GM12878 (cell line): ENCODE measurements around the gene ABCC2. TPM values are rescaled to one million over a fixed set of nuclear protein-coding genes. Genes with fewer than 3 reads are reported as not detected.

ENCODE experiments used
- ATAC-seq: fragments of 200-7000 bp; cut with Tn5 transposase; 3 replicates; pipeline ENCODE4 v1.9.1; 2020; ENCODE audit warnings: mild to moderate bottlenecking, moderate library complexity
- BruUV-seq: library from RNA; stranded (reverse); fragments of 400-500 nt; replicated peaks from 2 replicates; lab custom pipeline; 2021; lab: Mats Ljungman, UMichigan
- CTCF ChIA-PET: fragments of 300-600 bp; sonication (Branson Sonifier 250); formaldehyde crosslinking; extraction: SDS; loops from one replicate; lab custom pipeline; 2021; ENCODE audit warnings: inconsistent platforms; lab: Yijun Ruan, JAX
- POLR2A ChIA-PET: fragments of 350-600 bp; formaldehyde crosslinking; extraction: SDS; loops from one replicate; lab custom pipeline; 2021; ENCODE audit warnings: inconsistent platforms; lab: Charles Lee
- RAD21 ChIA-PET: fragments of 300-600 bp; sonication (Branson Sonifier 250); formaldehyde crosslinking; loops from one replicate; lab custom pipeline; 2023; ENCODE audit warnings: antibody characterized with exemption; ENCODE audit not compliant: unreplicated experiment; lab: Charles Lee
- SMC1A ChIA-PET: fragments of 300-600 bp; sonication (Branson Sonifier 250); formaldehyde crosslinking; loops from one replicate; lab custom pipeline; 2023; ENCODE audit not compliant: unreplicated experiment, uncharacterized antibody; lab: Charles Lee
- DNase-seq: peaks from one replicate; pipeline ENCODE4 v3.0.0-alpha.2; 2011; ENCODE audit warnings: low read depth, low spot score
- FAIRE-seq: peaks from 3 replicates; lab custom pipeline; 2011; peaks lifted over from hg19 to GRCh38; lab: Jason Lieb, UNC
- H2AFZ ChIP-seq: 2 replicates; pipeline ENCODE4 v1.6.0; 2011; ENCODE audit warnings: low read depth, low read length, control low read depth; ENCODE audit not compliant: control insufficient read depth
- H3K27ac ChIP-seq: 2 replicates; pipeline ENCODE4 v1.5.1; 2011; ENCODE audit warnings: control low read depth; ENCODE audit not compliant: control insufficient read depth, insufficient read depth
- H3K27me3 ChIP-seq, 2 experiments: replicated peaks in 1 of 2; 2 replicates each; pipeline versions ENCODE4 v1.6.0 to v1.6.1; 2011; ENCODE audit warnings: low read length in 1 of 2; ENCODE audit not compliant: control insufficient read depth in 2 of 2, insufficient read depth in 2 of 2
- H3K36me3 ChIP-seq, 2 experiments: 2 replicates each; pipeline ENCODE4 v1.5.1; 2011; ENCODE audit warnings: low read length in 1 of 2; ENCODE audit not compliant: control insufficient read depth in 2 of 2, insufficient read depth in 2 of 2
- H3K4me1 ChIP-seq: 2 replicates; pipeline ENCODE4 v1.6.1; 2011; ENCODE audit warnings: mild to moderate bottlenecking, low read length, moderate library complexity, mixed read lengths; ENCODE audit not compliant: control insufficient read depth, insufficient read depth
- H3K4me2 ChIP-seq: 2 replicates; pipeline ENCODE4 v1.6.0; 2011; ENCODE audit warnings: control low read depth; ENCODE audit not compliant: control insufficient read depth, insufficient read depth
- H3K4me3 ChIP-seq: fragments of 200-600 bp; sonication (generic); 2 replicates; pipeline ENCODE4 v1.5.1; 2016
- H3K79me2 ChIP-seq: 2 replicates; pipeline ENCODE4 v1.6.0; 2011; ENCODE audit warnings: low read length; ENCODE audit not compliant: control insufficient read depth, insufficient read depth
- H3K9ac ChIP-seq: 2 replicates; pipeline ENCODE4 v1.8.0; 2011; ENCODE audit warnings: low read length, control low read depth, mixed read lengths; ENCODE audit not compliant: control insufficient read depth, insufficient read depth
- H3K9me3 ChIP-seq: replicated peaks from 3 replicates; pipeline ENCODE4 v1.5.1; 2011; ENCODE audit warnings: mild to moderate bottlenecking, low read length; ENCODE audit not compliant: control insufficient read depth, insufficient read depth
- H4K20me1 ChIP-seq: 2 replicates; pipeline ENCODE4 v1.6.0; 2011; ENCODE audit not compliant: control insufficient read depth, insufficient read depth
- BACH1 ChIP-seq: fragments of 450-650 bp; IDR thresholded peaks from 2 replicates; pipeline ENCODE4 v1.6.1; 2017; ENCODE audit warnings: mild to moderate bottlenecking, borderline replicate concordance
- CBFB ChIP-seq: IDR thresholded peaks from 2 replicates; pipeline ENCODE4 v1.6.1; 2016; ENCODE audit warnings: antibody characterized with exemption, low read depth
- FOS ChIP-seq: IDR thresholded peaks from 3 replicates; pipeline ENCODE4 v1.6.1; 2011; ENCODE audit warnings: borderline replicate concordance; ENCODE audit not compliant: insufficient read length; ENCODE audit errors: extremely low read depth
- GATAD2B ChIP-seq: fragments of 450-650 bp; conservative IDR thresholded peaks from 2 replicates; pipeline ENCODE4 v1.6.1; 2017; ENCODE audit warnings: low read depth, mild to moderate bottlenecking, moderate library complexity
- RAD21 ChIP-seq: IDR thresholded peaks from 2 replicates; pipeline ENCODE4 v1.6.1; 2011; ENCODE audit warnings: mild to moderate bottlenecking, low read depth, low read length, moderate library complexity; ENCODE audit not compliant: insufficient read depth
- RELB ChIP-seq: fragments of 450-650 bp; IDR thresholded peaks from 2 replicates; pipeline ENCODE4 v1.6.1; 2017; ENCODE audit warnings: low read depth, mild to moderate bottlenecking, moderate library complexity
- ZNF24 ChIP-seq: fragments of 450-650 bp; IDR thresholded peaks from 2 replicates; pipeline ENCODE4 v1.6.1; 2017; ENCODE audit warnings: antibody characterized with exemption, mild to moderate bottlenecking
- ZNF274 ChIP-seq: IDR thresholded peaks from one replicate; pipeline ENCODE4 v1.8.0; 2011; ENCODE audit not compliant: insufficient read length, insufficient read depth
- WGBS: methylation state at CpG from one replicate; pipeline ENCODE4 v1.1.6; 2016; ENCODE audit warnings: low lambda C conversion rate; ENCODE audit not compliant: insufficient replicate concordance, insufficient coverage; ENCODE audit errors: missing lambda C conversion rate; 5-methylcytosine and 5-hydroxymethylcytosine counted together
- in situ Hi-C: fragments of 300-500 bp; cut with MboI; formaldehyde crosslinking; loops from 9 replicates; pipeline ENCODE4 v1.14.3; 2018; ENCODE audit warnings: mixed read lengths
- intact Hi-C: fragments of 100-400 bp; cut with micrococcal nuclease; formaldehyde crosslinking; loops from one replicate; pipeline ENCODE4 v1.14.2; 2022; ENCODE audit not compliant: unreplicated experiment
- polyA plus RNA-seq, 11 experiments: library from polyadenylated mRNA; depleted of rRNA in 4 of 11; unstranded in 6 of 11; stranded (reverse) in 5 of 11; fragments of >200 nt; fragmentation: Nextera tagmentation in 4 of 11; fragmentation: Illumina TruSeq in 1 of 11; extraction: Ambion mirVana in 4 of 11; extraction: Trizol in 1 of 11; gene quantifications; 1 replicate in 1 of 11; 2 replicates in 10 of 11; pipeline versions ENCODE4 v1.2.1 to v1.2.3, GENCODE V29; 2011 to 2016; ENCODE audit warnings: inconsistent platforms in 2 of 11, missing spikeins in 2 of 11, low read depth in 1 of 11
- total RNA-seq, 4 experiments: library from RNA; depleted of rRNA in 3 of 4; stranded (reverse); fragments of >200 nt in 3 of 4; fragmentation: Illumina TruSeq in 1 of 4; extraction: Trizol in 1 of 4; gene quantifications; 2 replicates each; pipeline versions ENCODE4 v1.2.1 to v1.2.3, GENCODE V29; 2013 to 2021

Gene ABCC2
- total and polyA plus RNA-seq, 10 of the 15 experiments (the other 5 are each of a cell fraction or from before 2014, with no cell fraction given): 0.02 to 0.95 (median 0.21) TPM

DNA sequence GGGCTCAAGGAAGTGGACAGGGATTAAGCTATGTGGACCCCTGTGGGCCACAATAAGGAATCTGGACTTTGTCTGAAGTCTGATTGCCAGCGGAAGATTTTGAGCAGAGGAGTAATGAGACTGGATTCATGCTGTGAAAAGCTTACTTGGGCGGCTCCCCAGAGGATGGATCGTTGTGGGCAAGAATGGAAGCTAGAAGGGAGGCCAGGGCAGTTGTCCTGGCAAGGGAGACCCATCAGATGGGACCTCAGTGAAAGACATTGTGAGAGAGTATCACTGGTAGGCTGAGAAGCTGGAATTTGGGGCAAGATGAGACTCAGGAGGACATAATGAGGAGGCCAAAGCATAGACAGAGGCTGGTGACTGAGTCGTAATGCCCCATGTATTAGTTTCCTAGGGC is 15.6 kb downstream of the ABCC2 start:
- Histone ChIP-seq H3K79me2 (no peaks in the 10 kb centered on the region), H3K9ac (no peak overlapping the region), H3K4me2 (no peak overlapping the region), H3K36me3 (no peaks in the 10 kb centered on the region), H2AFZ (no peak overlapping the region), H3K4me3 (no peak overlapping the region), H3K27ac (no peak overlapping the region), H3K27me3 (no peaks in the 10 kb centered on the region), H3K9me3 (no peaks in the 10 kb centered on the region), H3K4me1 (no peaks in the 10 kb centered on the region), H4K20me1 (no peaks in the 10 kb centered on the region)
- intact Hi-C loops: no loop called here
- TF ChIP-seq RELB (no peak), RAD21 (no peak), ZNF24 (no peak), CBFB (no peak), ZNF274 (no peak), BACH1 (no peak), GATAD2B (no peak), FOS (no peak)
- DNase-seq (no peak), FAIRE-seq (no peak), ATAC-seq (no peak)
- 36% methylated on average over 4 of the region's 4 CpGs for WGBS
- BruUV-seq: no TSS peak
- in situ Hi-C loops: no loop called here
- POLR2A ChIA-PET: no interaction called here
- RAD21 ChIA-PET: interaction anchor here (1.6 kb wide), 1 partner anchor 59 kb away, joined by 3 read pairs; no protein-coding TSS in a partner anchor
- SMC1A ChIA-PET: interaction anchor here (0.9 kb wide), 1 partner anchor 10 kb away, joined by 3 read pairs; no protein-coding TSS in a partner anchor
- CTCF ChIA-PET: interaction anchor here (1.9 kb wide), 1 partner anchor 247 kb away, joined by 4 read pairs; no protein-coding TSS in a partner anchor
